ENCODE results near the gene BMPR1A.
A peak's percentile ranks its signal among the peaks of the same experiment; 100 is the strongest.
"Not testable (repeated sequence)": the region's sequence is repeated elsewhere in the genome, so short reads cannot be mapped to it uniquely, and the experiment has no call there.

The BMPR1A gene

DNA sequence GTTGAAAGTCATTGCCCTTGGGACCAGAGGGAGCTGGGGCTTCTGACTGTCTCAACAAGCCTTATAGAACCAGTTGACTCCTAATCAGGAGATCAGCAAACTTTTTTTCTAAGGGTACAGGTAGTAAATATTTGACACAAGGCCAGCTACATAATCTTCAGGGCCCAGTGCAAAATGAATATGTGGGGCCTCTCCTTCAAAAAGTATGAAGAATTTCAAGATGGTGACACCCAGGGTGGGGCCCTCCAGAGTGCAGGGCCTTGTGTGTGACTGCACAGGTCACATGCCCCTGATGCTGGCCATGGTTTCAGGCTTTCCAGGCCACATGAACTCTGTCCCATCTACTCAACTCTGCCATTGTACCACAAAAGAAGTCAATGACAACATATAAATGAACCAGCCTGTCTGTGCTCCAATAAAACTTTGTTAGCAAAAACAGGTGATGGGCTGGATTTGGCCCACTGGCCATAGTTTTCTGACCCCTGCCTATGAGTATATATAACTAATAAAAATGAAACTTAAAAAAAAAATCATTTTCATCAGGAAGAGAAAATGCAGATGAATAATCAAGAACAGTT lies 194.9 kb downstream of the BMPR1A start:
- Histone ChIP-seq H3K4me3 (ENCODE audit: low read length in 2 of 2) (no peak overlapping the region), H3K36me3 (ENCODE audit: control insufficient read depth in 2 of 2, insufficient read depth in 2 of 2, low read length in 2 of 2) (no peaks in the 10 kb centered on the region), H3K9ac (ENCODE audit: low read depth in 1 of 2, low read length in 2 of 2) (no peak overlapping the region), H3K4me1 (ENCODE audit: control insufficient read depth in 2 of 2, insufficient read depth in 2 of 2, low read length in 2 of 2) (peaks cover 0 to 3% of the 10 kb centered on the region in 2 donors), H3K27ac (ENCODE audit: low read depth in 2 of 2, low read length in 2 of 2) (no peak overlapping the region), H3K27me3 (ENCODE audit: control insufficient read depth in 2 of 2, insufficient read depth in 2 of 2, low read length in 2 of 2) (no peaks in the 10 kb centered on the region), H3K9me3 (ENCODE audit: control insufficient read depth in 2 of 2, low read length in 2 of 2) (no peaks in the 10 kb centered on the region)

DNA sequence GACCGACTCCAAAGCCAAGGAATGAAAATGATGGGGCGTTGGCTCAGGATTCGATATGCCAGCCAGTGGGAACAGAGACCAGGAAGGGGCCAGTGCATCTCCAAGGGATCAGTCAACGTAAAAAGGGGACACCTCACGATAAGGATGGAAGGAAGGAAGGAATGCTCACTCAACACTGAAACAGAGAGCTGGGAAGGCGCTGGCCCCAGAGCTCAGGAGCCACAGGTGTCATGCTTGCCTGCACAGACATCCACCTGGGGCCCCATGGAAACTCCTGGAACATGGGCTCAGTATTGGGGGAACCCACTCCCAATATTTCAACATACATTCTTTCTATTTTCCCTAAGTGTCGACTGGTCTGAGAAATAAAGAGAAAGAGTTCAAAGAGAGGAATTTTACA lies 195.7 kb downstream of the BMPR1A start:
- Histone ChIP-seq H3K9ac (ENCODE audit: low read depth in 1 of 2, low read length in 2 of 2) (no peak overlapping the region), H3K27ac (ENCODE audit: low read depth in 2 of 2, low read length in 2 of 2) (no peak overlapping the region), H3K36me3 (ENCODE audit: control insufficient read depth in 2 of 2, insufficient read depth in 2 of 2, low read length in 2 of 2) (no peaks in the 10 kb centered on the region), H3K4me3 (ENCODE audit: low read length in 2 of 2) (no peak overlapping the region), H3K4me1 (ENCODE audit: control insufficient read depth in 2 of 2, insufficient read depth in 2 of 2, low read length in 2 of 2) (peaks cover 0 to 3% of the 10 kb centered on the region in 2 donors), H3K9me3 (ENCODE audit: control insufficient read depth in 2 of 2, low read length in 2 of 2) (no peaks in the 10 kb centered on the region), H3K27me3 (ENCODE audit: control insufficient read depth in 2 of 2, insufficient read depth in 2 of 2, low read length in 2 of 2) (no peaks in the 10 kb centered on the region)

DNA sequence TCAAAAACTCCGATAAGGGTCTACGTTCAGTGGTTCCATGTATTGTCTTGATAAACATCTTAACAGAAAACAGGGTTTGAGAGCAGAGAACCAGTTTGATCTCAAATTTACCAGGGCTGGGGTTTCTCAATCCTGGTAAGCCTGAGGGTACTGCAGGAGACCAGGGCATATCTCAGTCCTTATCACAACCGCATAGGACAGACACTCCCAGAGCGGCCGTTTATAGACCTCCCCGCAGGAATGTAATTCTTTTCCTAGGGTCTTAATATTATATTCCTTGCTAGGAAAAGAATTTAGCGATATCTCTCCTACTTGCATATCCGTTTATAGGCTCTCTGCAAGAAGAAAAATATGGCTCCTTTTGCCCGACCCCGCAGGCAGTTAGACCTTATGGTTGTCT lies 196.3 kb downstream of the BMPR1A start:
- H3K36me3 ChIP-seq (ENCODE audit: control insufficient read depth in 2 of 2, insufficient read depth in 2 of 2, low read length in 2 of 2); H3K4me3 ChIP-seq (ENCODE audit: low read length in 2 of 2); H3K27ac ChIP-seq (ENCODE audit: low read depth in 2 of 2, low read length in 2 of 2); H3K9ac ChIP-seq (ENCODE audit: low read depth in 1 of 2, low read length in 2 of 2); H3K4me1 ChIP-seq (ENCODE audit: control insufficient read depth in 2 of 2, insufficient read depth in 2 of 2, low read length in 2 of 2); H3K27me3 ChIP-seq (ENCODE audit: control insufficient read depth in 2 of 2, insufficient read depth in 2 of 2, low read length in 2 of 2); H3K9me3 ChIP-seq (ENCODE audit: control insufficient read depth in 2 of 2, low read length in 2 of 2): not testable (repeated sequence)

DNA sequence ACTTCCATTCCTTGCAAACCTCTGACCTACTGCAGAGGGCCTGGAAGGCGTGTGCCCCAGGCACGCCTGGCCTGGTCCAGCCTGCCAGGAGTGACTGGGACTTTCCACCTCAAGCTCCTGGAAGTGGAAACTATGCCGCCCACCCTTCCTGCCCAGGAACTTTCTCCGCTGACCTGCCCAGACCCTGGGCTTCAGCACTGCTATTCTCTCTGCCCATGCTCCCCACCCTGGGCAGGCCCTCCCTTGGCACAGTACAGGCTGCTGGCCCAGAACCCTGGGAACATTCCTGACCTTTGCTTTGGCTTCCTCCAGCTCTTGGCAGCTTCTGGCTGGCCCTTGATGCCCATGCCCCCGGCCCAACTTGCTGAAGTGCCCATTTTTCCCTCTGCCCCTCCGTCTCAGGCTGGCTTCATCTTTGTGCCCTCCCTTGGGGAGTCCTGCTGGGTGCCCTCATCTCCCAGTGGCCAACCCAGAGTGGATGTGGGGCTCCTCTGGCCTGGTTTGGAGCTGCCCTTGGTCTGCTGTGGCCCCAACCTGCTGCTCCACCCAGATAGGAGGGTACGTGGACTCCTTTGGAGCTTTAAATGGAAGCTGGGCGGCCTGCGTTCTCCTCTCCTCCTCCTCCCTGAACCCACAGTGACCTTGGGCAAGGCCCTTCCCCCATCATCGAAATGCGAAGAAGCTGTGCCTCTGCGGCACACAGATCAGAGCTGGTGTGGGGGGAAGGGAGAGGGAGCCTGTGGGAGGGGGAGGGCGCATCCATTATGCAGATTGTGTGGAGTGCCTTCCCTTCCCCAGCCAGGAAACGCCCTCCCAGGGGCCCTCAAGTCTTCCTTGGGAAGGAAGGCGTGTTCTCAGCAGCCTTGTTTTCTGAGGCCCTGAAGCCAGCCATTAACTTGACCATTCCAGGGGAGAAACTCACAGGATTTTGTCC lies 197.6 kb downstream of the BMPR1A start:
- Histone ChIP-seq H3K9ac (ENCODE audit: low read depth in 1 of 2, low read length in 2 of 2) (no peak overlapping the region), H3K9me3 (ENCODE audit: control insufficient read depth in 2 of 2, low read length in 2 of 2) (no peaks in the 10 kb centered on the region), H3K36me3 (ENCODE audit: control insufficient read depth in 2 of 2, insufficient read depth in 2 of 2, low read length in 2 of 2) (no peaks in the 10 kb centered on the region), H3K4me1 (ENCODE audit: control insufficient read depth in 2 of 2, insufficient read depth in 2 of 2, low read length in 2 of 2) (peaks cover 0 to 3% of the 10 kb centered on the region in 2 donors), H3K4me3 (ENCODE audit: low read length in 2 of 2) (no peak overlapping the region), H3K27me3 (ENCODE audit: control insufficient read depth in 2 of 2, insufficient read depth in 2 of 2, low read length in 2 of 2) (no peaks in the 10 kb centered on the region), H3K27ac (ENCODE audit: low read depth in 2 of 2, low read length in 2 of 2) (peak overlapping the region; percentile 29 to 65)

DNA sequence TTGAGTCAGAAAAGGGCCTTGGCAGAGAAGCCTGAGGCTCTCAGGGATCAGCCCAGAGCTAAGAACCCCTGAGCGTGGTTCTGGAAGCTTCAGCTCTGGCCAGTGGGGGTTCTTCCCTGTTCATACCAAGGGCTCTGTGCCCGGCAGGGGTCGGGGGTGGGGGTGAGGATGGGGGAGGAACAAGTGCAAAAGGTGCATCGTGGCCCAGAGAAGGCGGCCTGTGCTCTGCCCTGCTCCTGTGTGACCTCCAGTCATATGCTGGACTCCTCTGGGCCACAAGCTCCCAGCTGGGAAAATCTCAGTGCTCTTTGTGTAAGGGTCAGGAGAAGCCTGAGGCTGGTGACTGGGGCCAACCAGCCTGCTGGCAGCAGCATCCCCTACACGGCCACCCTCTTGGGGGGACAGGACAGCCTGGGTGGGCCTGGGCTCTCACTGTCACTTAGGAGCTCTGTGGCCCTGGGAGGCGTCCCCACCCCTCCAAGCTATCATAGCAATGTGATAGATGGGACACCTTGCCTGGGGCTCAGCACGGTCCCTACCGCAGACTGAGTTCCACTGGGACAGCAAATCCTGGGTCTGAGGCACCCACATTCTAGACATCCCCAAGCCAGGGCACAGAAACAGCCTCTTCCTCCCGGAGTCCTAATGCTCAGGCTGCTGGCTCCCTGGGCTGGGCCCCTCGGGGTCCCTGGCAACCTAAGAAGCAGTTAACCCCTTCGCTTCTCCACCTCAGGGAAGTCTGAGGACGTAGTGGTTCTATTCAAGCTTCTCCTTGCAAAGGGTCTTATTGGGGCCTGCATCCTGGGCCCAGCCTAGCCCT lies 198.5 kb downstream of the BMPR1A start:
- Histone ChIP-seq H3K9ac (ENCODE audit: low read depth in 1 of 2, low read length in 2 of 2) (no peak overlapping the region), H3K4me3 (ENCODE audit: low read length in 2 of 2) (no peak overlapping the region), H3K27me3 (ENCODE audit: control insufficient read depth in 2 of 2, insufficient read depth in 2 of 2, low read length in 2 of 2) (no peaks in the 10 kb centered on the region), H3K36me3 (ENCODE audit: control insufficient read depth in 2 of 2, insufficient read depth in 2 of 2, low read length in 2 of 2) (no peaks in the 10 kb centered on the region), H3K9me3 (ENCODE audit: control insufficient read depth in 2 of 2, low read length in 2 of 2) (no peaks in the 10 kb centered on the region), H3K4me1 (ENCODE audit: control insufficient read depth in 2 of 2, insufficient read depth in 2 of 2, low read length in 2 of 2) (peaks cover 0 to 3% of the 10 kb centered on the region in 2 donors), H3K27ac (ENCODE audit: low read depth in 2 of 2, low read length in 2 of 2) (peak overlapping the region; percentile 29 to 65)

DNA sequence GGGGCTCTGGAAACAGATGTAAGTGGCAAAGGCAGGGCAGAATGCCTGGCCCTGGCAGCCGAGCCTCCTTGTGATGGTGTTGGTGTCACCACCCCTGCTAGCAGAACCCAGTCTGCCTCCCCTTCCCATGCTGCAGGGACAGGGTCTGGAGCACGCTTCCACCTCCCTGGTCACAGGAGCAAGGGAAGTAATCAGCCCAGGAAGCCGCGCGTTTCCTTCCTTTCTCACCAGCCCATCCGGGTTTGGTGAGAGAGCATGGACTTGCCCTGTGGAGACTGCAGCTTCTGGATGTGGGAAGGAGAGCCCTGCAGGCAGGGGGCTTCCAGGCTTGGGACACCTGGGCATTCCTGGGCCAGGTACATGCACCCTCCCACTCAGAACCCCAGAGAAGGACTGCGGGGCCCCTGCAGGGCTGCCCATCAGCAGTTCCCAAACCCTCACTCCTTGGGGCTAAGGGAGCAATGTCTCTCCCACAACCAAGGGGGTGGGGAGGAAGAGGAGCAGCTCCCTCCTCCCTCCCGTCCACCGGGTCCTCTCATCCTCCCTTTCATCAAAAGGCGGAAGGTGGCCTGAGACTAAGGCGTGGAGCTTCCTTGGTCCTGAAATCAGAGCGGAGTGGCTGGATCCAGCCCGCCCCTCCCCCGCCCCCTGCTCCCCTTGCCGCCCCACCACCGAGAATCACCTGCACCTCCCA lies 199.2 kb downstream of the BMPR1A start:
- no peaks in the 10 kb centered on the region for H3K27me3 ChIP-seq (ENCODE audit: control insufficient read depth in 2 of 2, insufficient read depth in 2 of 2, low read length in 2 of 2)
- peak overlapping the region in 1 of 2 donors; percentile 29 for H3K27ac ChIP-seq (ENCODE audit: low read depth in 2 of 2, low read length in 2 of 2)
- no peaks in the 10 kb centered on the region for H3K36me3 ChIP-seq (ENCODE audit: control insufficient read depth in 2 of 2, insufficient read depth in 2 of 2, low read length in 2 of 2)
- H3K4me3 ChIP-seq (ENCODE audit: low read length in 2 of 2) = no peak overlapping the region
- H3K9ac ChIP-seq (ENCODE audit: low read depth in 1 of 2, low read length in 2 of 2) = no peak overlapping the region
- H3K4me1 ChIP-seq (ENCODE audit: control insufficient read depth in 2 of 2, insufficient read depth in 2 of 2, low read length in 2 of 2) = peaks cover 0 to 3% of the 10 kb centered on the region in 2 donors
- H3K9me3 ChIP-seq (ENCODE audit: control insufficient read depth in 2 of 2, low read length in 2 of 2) = no peaks in the 10 kb centered on the region

DNA sequence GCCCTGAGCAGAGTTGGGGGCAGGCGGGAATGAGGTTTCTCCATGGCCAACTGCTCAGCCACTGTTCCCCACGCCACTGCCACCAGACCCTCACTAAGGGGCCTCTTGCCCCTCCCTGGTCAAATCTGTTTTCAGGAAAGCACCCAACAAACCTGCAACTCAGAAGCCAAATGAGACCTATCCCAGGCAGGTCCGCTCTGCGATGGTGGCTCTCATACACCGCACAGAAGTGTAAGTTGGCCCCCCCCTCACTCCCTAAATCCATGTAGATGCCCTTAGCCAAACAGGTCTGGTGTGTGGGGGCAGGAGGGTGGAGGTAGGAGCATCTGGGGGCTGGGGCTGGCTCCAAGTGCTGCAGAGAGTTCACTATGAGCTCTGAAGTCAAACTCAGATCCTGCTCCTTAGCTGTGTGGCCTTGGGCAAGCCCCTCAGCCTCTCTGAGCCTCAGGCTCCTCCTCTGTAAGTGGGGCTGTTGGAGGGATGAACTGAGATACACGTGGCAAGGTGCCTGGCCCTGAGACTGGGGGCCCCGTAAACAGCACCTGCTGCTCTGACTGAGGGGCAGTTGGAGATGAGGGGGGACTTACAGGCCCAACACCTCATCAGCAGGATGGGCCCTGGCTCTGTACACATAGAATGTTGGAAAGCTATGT lies 199.9 kb downstream of the BMPR1A start:
- no peaks in the 10 kb centered on the region for H3K9me3 ChIP-seq (ENCODE audit: control insufficient read depth in 2 of 2, low read length in 2 of 2)
- peak overlapping the region in 1 of 2 donors; percentile 52 for H3K27ac ChIP-seq (ENCODE audit: low read depth in 2 of 2, low read length in 2 of 2)
- no peak overlapping the region for H3K9ac ChIP-seq (ENCODE audit: low read depth in 1 of 2, low read length in 2 of 2)
- no peak overlapping the region for H3K4me3 ChIP-seq (ENCODE audit: low read length in 2 of 2)
- H3K36me3 ChIP-seq (ENCODE audit: control insufficient read depth in 2 of 2, insufficient read depth in 2 of 2, low read length in 2 of 2) = no peaks in the 10 kb centered on the region
- H3K27me3 ChIP-seq (ENCODE audit: control insufficient read depth in 2 of 2, insufficient read depth in 2 of 2, low read length in 2 of 2) = no peaks in the 10 kb centered on the region
- H3K4me1 ChIP-seq (ENCODE audit: control insufficient read depth in 2 of 2, insufficient read depth in 2 of 2, low read length in 2 of 2) = peaks cover 0 to 3% of the 10 kb centered on the region in 2 donors

DNA sequence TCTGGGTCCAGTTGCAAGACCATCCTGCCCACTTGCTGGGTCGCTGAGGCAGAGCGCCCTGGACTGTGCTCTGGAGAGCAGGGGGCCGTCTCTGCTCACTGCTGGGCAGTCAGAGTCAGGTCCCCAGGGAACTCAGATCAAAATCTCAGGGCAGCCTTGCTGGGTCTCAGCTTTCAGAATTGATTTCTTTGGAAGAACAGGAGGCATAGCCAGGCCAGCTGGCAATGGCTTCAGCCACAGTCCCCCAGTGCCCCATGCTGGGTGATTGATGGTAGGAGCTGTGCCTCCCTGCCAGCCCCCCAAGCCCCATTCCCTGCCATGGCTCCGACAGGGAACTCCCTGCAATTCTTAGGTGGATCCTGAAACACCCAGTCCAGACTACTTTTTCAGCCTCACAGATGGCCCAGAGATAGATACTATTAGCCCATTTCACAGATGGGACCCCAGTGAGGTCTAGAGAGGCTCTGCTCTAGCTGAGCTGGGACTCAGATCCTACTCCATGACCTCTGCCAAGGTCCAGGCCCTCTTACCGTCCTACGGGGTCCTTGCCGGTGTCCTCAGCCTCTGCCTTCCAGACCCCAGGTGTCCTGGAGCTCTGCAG lies 200.5 kb downstream of the BMPR1A start:
- H3K27me3 ChIP-seq (ENCODE audit: control insufficient read depth in 2 of 2, insufficient read depth in 2 of 2, low read length in 2 of 2) = no peaks in the 10 kb centered on the region
- H3K9ac ChIP-seq (ENCODE audit: low read depth in 1 of 2, low read length in 2 of 2) = no peak overlapping the region
- no peaks in the 10 kb centered on the region for H3K9me3 ChIP-seq (ENCODE audit: control insufficient read depth in 2 of 2, low read length in 2 of 2)
- H3K4me1 ChIP-seq (ENCODE audit: control insufficient read depth in 2 of 2, insufficient read depth in 2 of 2, low read length in 2 of 2) = peaks cover 0 to 3% of the 10 kb centered on the region in 2 donors
- H3K27ac ChIP-seq (ENCODE audit: low read depth in 2 of 2, low read length in 2 of 2) = peak overlapping the region in 1 of 2 donors; percentile 52
- H3K4me3 ChIP-seq (ENCODE audit: low read length in 2 of 2) = peak overlapping the region in 1 of 2 donors; percentile 37
- no peaks in the 10 kb centered on the region for H3K36me3 ChIP-seq (ENCODE audit: control insufficient read depth in 2 of 2, insufficient read depth in 2 of 2, low read length in 2 of 2)

DNA sequence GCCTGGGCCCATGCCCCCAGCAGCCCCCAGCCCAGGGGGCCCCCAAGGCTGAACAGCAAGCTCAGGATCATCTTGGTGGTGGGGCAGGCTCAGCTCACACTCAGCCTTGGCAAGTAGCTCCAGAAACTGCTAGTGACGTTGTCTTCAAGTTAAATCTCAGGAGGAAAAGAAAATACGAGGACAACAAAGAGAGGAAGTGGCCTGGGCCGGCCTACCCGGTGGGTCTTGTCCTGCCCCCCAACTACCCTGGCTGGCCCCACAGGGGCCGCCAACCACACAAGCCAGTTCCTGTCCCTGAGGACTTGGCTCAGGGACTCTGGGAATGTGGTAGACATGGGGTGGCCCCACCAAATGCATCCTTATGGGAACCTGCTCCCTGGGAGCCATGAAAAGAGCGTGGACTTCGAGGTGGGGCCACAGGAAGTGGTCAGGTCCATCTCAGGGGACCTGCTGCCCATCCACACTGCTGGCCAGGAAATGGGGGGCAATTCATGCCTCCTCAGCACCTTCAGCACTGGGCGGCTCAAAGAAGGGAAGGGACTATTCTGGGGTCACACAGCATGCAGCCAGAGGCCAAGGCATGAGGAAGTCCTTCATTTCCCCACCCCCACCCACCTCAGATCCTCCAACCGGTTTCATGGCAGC lies 201.2 kb downstream of the BMPR1A start, which contains the start of gene MMRN2:
TSS of gene MMRN2 (minus strand) at position 145 of the 645 bp plus-strand sequence. CDS start at position 71, 74 bp downstream.
- Histone ChIP-seq H3K27ac (ENCODE audit: low read depth in 2 of 2, low read length in 2 of 2) (peak within 1 kb of the TSS; percentile 5 to 52), H3K9ac (ENCODE audit: low read depth in 1 of 2, low read length in 2 of 2) (no peak within 1 kb of the TSS), H3K27me3 (ENCODE audit: control insufficient read depth in 2 of 2, insufficient read depth in 2 of 2, low read length in 2 of 2) (no peaks in the 10 kb centered on the region), H3K9me3 (ENCODE audit: control insufficient read depth in 2 of 2, low read length in 2 of 2) (no peaks in the 10 kb centered on the region), H3K36me3 (ENCODE audit: control insufficient read depth in 2 of 2, insufficient read depth in 2 of 2, low read length in 2 of 2) (no peaks in the 10 kb centered on the region), H3K4me3 (ENCODE audit: low read length in 2 of 2) (peak within 1 kb of the TSS in 1 of 2 donors; percentile 37), H3K4me1 (ENCODE audit: control insufficient read depth in 2 of 2, insufficient read depth in 2 of 2, low read length in 2 of 2) (peaks cover 0 to 3% of the 10 kb centered on the region in 2 donors)
